ENCODE results near the gene ADAM22.

ADAM22 gene

DNA sequence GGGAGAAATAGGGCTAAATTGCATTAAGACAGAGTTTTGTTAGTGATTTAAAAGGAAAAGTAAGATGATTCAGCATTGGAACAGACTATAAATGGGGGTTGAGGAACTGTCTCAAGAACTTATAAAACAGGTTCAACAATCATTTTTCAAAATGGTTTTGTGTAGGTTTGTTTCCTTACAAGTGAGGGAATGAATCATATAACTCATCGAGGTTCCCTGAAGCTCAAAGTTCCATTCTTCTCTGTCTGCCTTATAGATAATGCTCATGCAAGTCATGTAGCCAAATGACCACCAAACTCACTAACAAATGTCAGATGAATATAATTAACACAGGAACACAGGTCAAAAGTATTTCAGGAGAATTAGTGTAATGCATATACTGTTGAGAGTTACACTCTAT, 27.7 kb downstream of the ADAM22 start:
- Histone ChIP-seq H3K36me3 (ENCODE audit: insufficient read depth) (no peaks in the 10 kb centered on the region), H3K4me2 (no peak overlapping the region), H2AFZ (ENCODE audit: low read depth) (no peak overlapping the region), H4K20me1 (ENCODE audit: insufficient read depth) (no peaks in the 10 kb centered on the region), H3K4me1 (ENCODE audit: low read depth, poor library complexity, severe bottlenecking) (no peaks in the 10 kb centered on the region), H3K4me3 (IDR thresholded peaks at IDR 0.05; ENCODE audit: insufficient read depth, low read depth, low read length) (no peak overlapping the region), H3K79me2 (ENCODE audit: insufficient read depth, low read depth) (no peaks in the 10 kb centered on the region), H3K27me3 (ENCODE audit: insufficient read depth, low read depth) (no peaks in the 10 kb centered on the region), H3K9ac (no peak overlapping the region), H3K27ac (no peak overlapping the region)
- TF ChIP-seq, protein P1, sequence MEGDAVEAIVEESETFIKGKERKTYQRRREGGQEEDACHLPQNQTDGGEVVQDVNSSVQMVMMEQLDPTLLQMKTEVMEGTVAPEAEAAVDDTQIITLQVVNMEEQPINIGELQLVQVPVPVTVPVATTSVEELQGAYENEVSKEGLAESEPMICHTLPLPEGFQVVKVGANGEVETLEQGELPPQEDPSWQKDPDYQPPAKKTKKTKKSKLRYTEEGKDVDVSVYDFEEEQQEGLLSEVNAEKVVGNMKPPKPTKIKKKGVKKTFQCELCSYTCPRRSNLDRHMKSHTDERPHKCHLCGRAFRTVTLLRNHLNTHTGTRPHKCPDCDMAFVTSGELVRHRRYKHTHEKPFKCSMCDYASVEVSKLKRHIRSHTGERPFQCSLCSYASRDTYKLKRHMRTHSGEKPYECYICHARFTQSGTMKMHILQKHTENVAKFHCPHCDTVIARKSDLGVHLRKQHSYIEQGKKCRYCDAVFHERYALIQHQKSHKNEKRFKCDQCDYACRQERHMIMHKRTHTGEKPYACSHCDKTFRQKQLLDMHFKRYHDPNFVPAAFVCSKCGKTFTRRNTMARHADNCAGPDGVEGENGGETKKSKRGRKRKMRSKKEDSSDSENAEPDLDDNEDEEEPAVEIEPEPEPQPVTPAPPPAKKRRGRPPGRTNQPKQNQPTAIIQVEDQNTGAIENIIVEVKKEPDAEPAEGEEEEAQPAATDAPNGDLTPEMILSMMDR (conservative IDR thresholded peaks at IDR 0.05; ENCODE audit: low read depth, low read length), result no peak

GRCh38 chr7:87966271-87966670, 32.2 kb downstream of the ADAM22 start:
- Histone ChIP-seq H3K4me3 (IDR thresholded peaks at IDR 0.05; ENCODE audit: insufficient read depth, low read depth, low read length) (no peak overlapping the region), H3K4me2 (no peak overlapping the region), H3K27ac (no peak overlapping the region), H3K27me3 (ENCODE audit: insufficient read depth, low read depth) (no peaks in the 10 kb centered on the region), H4K20me1 (ENCODE audit: insufficient read depth) (no peaks in the 10 kb centered on the region), H3K36me3 (ENCODE audit: insufficient read depth) (no peaks in the 10 kb centered on the region), H3K4me1 (ENCODE audit: low read depth, poor library complexity, severe bottlenecking) (no peaks in the 10 kb centered on the region), H3K9ac (no peak overlapping the region), H2AFZ (ENCODE audit: low read depth) (no peak overlapping the region), H3K79me2 (ENCODE audit: insufficient read depth, low read depth) (no peaks in the 10 kb centered on the region)
- TF ChIP-seq, protein P1 (conservative IDR thresholded peaks at IDR 0.05; ENCODE audit: low read depth, low read length), result no peak

DNA sequence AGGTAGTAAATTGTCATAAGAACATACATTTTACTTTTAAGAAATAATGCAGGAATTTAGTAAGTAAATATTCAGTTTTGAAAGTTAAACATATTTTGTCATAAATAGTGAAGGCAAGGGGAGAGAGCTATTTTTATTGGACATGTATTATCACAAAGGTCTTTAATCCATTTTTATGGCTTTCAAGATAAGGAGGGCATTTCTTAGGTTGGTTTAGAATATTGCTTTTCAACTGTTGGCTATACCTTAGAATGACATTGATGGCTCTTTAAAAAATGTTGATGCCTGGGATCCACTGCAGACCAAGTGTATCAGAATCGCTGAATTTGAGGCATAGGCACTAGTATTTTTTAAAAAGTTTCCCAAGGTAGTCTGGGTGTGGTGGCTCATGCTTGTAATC, 34.0 kb downstream of the ADAM22 start:
- Histone ChIP-seq H3K27ac (no peak overlapping the region), H4K20me1 (ENCODE audit: insufficient read depth) (no peaks in the 10 kb centered on the region), H3K27me3 (ENCODE audit: insufficient read depth, low read depth) (no peaks in the 10 kb centered on the region), H3K36me3 (ENCODE audit: insufficient read depth) (no peaks in the 10 kb centered on the region), H3K9ac (no peak overlapping the region), H2AFZ (ENCODE audit: low read depth) (no peak overlapping the region), H3K4me1 (ENCODE audit: low read depth, poor library complexity, severe bottlenecking) (no peaks in the 10 kb centered on the region), H3K4me3 (IDR thresholded peaks at IDR 0.05; ENCODE audit: insufficient read depth, low read depth, low read length) (no peak overlapping the region), H3K4me2 (no peak overlapping the region), H3K79me2 (ENCODE audit: insufficient read depth, low read depth) (no peaks in the 10 kb centered on the region)
- TF ChIP-seq, protein P1 (conservative IDR thresholded peaks at IDR 0.05; ENCODE audit: low read depth, low read length), result no peak

- TF ChIP-seq, protein P1 (conservative IDR thresholded peaks at IDR 0.05; ENCODE audit: low read depth, low read length), result no peak
- no peaks in the 10 kb centered on the region for H3K79me2 ChIP-seq (ENCODE audit: insufficient read depth, low read depth)
- H3K4me3 ChIP-seq (IDR thresholded peaks at IDR 0.05; ENCODE audit: insufficient read depth, low read depth, low read length), result no peak overlapping the region
- H3K9ac ChIP-seq, result no peak overlapping the region
- no peak overlapping the region for H2AFZ ChIP-seq (ENCODE audit: low read depth)
- no peaks in the 10 kb centered on the region for H4K20me1 ChIP-seq (ENCODE audit: insufficient read depth)
- peaks cover 22% of the 10 kb centered on the region for H3K4me1 ChIP-seq (ENCODE audit: low read depth, poor library complexity, severe bottlenecking)
- H3K4me2 ChIP-seq, result no peak overlapping the region
- no peaks in the 10 kb centered on the region for H3K36me3 ChIP-seq (ENCODE audit: insufficient read depth)
- H3K27ac ChIP-seq, result no peak overlapping the region
- H3K27me3 ChIP-seq (ENCODE audit: insufficient read depth, low read depth), result no peaks in the 10 kb centered on the region
Measured at GRCh38 chr7:87982116-87982515, 48.1 kb downstream of the ADAM22 start.
